HL-60/S4 treated with phorbol 12-myristate 13-acetate at 8.2 ng/mL for 4 days and 3 days (cell line): ENCODE results near the gene EFNA4.

Experiments used
- in situ Hi-C: fragments of 300-500 bp; cut with MboI; formaldehyde crosslinking; loops from 2 replicates; pipeline ENCODE4 v1.15.0; 2022; ENCODE audit warnings: low sequenced_read_pairs

EFNA4 gene

GRCh38 chr1:155072531-155073289, 9.2 kb downstream of the EFNA4 start:
- in situ Hi-C loops: no loop called here

- in situ Hi-C loops: no loop called here
Measured at GRCh38 chr1:155073377-155074242, 10.1 kb downstream of the EFNA4 start.

- in situ Hi-C loops: no loop called here
Measured at GRCh38 chr1:155075535-155075934, 12.0 kb downstream of the EFNA4 start.

- in situ Hi-C loops: no loop called here
Measured at GRCh38 chr1:155076371-155076770, 12.8 kb downstream of the EFNA4 start.

GRCh38 chr1:155077346-155077745, 13.8 kb downstream of the EFNA4 start:
- in situ Hi-C loops: no loop called here

GRCh38 chr1:155077758-155078445, 14.4 kb downstream of the EFNA4 start:
- in situ Hi-C loops: no loop called here

GRCh38 chr1:155078469-155079209, 15.1 kb downstream of the EFNA4 start, which contains the start of gene EFNA3:
TSS of gene EFNA3 (plus strand) at chr1:155078837. CDS start at chr1:155078942, 105 bp downstream.
- in situ Hi-C loops: no loop called here

GRCh38 chr1:155079210-155079486, 15.6 kb downstream of the EFNA4 start:
- in situ Hi-C loops: no loop called here

GRCh38 chr1:155079487-155080311, 16.2 kb downstream of the EFNA4 start:
- in situ Hi-C loops: no loop called here

GRCh38 chr1:155080312-155081228, 17.0 kb downstream of the EFNA4 start:
- in situ Hi-C loops: no loop called here

GRCh38 chr1:155081472-155082300, 18.1 kb downstream of the EFNA4 start:
- in situ Hi-C loops: no loop called here

GRCh38 chr1:155082301-155083051, 18.9 kb downstream of the EFNA4 start:
- in situ Hi-C loops: no loop called here

GRCh38 chr1:155083052-155083541, 19.6 kb downstream of the EFNA4 start:
- in situ Hi-C loops: no loop called here

GRCh38 chr1:155083865-155084721, 20.6 kb downstream of the EFNA4 start:
- in situ Hi-C loops: no loop called here

GRCh38 chr1:155084722-155085503, 21.4 kb downstream of the EFNA4 start:
- in situ Hi-C loops: no loop called here
